ENCODE data around the gene SPTBN1. TPM values are rescaled to one million over a fixed set of nuclear protein-coding genes. Genes with fewer than 3 reads are reported as not detected.

The SPTBN1 gene
- polyA plus RNA-seq, 1 experiment = 56.6 TPM

DNA sequence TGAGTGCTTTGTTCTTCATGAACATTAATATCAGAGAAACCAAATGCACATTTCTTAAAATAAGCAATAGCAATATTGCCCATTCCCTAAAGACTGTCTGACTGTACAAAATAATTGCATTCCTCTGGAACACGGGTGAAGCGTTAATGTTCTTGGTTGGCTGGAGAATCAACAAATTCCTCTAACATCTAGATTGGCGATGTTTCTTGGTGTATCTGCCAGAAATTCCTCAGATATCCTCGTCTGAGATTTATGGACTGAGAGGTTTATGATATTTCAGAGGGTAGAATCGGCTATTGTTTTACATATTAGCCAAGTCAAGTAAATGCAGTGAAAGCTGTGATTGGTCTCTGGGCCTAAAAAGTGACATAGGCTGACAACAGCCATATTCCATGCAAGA lies 27.1 kb upstream of the SPTBN1 start:
- H3K9me3 ChIP-seq (ENCODE audit: control insufficient read depth, insufficient read depth, low read length) = no peaks in the 10 kb centered on the region
- ChIA-PET POLR2A (no interaction called here), CTCF (no interaction called here)
- H3K27me3 ChIP-seq (ENCODE audit: control insufficient read depth, insufficient read depth, low read length) = peaks cover 3% of the 10 kb centered on the region
- no peak for DNase-seq (ENCODE audit: low read depth, low spot score)
- no peak for TF ChIP-seq CTCF (IDR thresholded peaks at IDR 0.05; ENCODE audit: low read depth, low read length)
- no peak overlapping the region for H3K27ac ChIP-seq (ENCODE audit: low read depth, low read length)
- no peak overlapping the region for H3K4me3 ChIP-seq (ENCODE audit: low read depth, low read length)

DNA sequence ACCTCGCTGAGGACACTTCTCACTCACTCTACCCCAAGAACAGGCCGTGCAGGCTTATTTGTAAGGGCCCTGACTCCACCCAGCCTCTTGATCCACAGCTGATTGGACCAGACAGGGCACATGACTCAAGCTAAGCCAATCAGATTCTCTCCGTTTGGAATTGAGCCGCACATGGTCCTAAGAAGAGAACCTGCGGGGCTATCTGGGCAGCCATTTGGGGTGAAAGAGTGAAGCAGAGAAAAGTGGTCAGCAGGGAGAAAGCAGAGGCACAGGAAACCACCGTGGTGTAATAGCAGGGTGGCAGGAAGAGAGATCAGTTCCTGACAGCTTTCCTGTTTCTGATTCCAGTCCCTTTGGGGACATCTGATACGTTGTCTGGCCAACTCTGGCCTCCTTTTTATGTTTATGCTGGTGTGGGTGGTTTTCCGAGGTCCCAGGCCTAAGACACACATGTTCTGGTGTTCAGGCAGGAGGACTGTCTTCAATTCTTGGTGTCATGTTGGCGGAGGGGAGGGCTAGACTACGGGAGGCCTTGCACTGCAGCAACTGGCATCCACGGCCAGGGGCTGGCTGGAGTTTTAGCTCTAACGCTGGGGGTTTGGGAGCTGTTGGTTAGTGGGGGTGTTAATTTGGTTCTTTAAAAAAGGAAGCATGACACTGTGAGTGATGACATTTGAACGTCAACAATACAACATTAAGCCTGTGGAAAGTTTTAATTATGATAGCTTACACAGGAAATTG lies 26.1 kb upstream of the SPTBN1 start:
- Histone ChIP-seq H3K4me3 (ENCODE audit: low read depth, low read length) (no peak overlapping the region), H3K27me3 (ENCODE audit: control insufficient read depth, insufficient read depth, low read length) (peaks cover 3% of the 10 kb centered on the region), H3K27ac (ENCODE audit: low read depth, low read length) (no peak overlapping the region), H3K9me3 (ENCODE audit: control insufficient read depth, insufficient read depth, low read length) (no peaks in the 10 kb centered on the region)
- ChIA-PET CTCF (no interaction called here), POLR2A (no interaction called here)
- no peak for DNase-seq (ENCODE audit: low read depth, low spot score)
- TF ChIP-seq CTCF (IDR thresholded peaks at IDR 0.05; ENCODE audit: low read depth, low read length) = no peak

- TF ChIP-seq CTCF (IDR thresholded peaks at IDR 0.05; ENCODE audit: low read depth, low read length) = no peak
- Histone ChIP-seq H3K4me3 (ENCODE audit: low read depth, low read length) (no peak overlapping the region), H3K9me3 (ENCODE audit: control insufficient read depth, insufficient read depth, low read length) (no peaks in the 10 kb centered on the region), H3K27ac (ENCODE audit: low read depth, low read length) (no peak overlapping the region), H3K27me3 (ENCODE audit: control insufficient read depth, insufficient read depth, low read length) (peaks cover 3% of the 10 kb centered on the region)
- CTCF ChIA-PET = no interaction called here
- POLR2A ChIA-PET = no interaction called here
- DNase-seq (ENCODE audit: low read depth, low spot score) = no peak
Observed at GRCh38 chr2:54430649-54431048, 25.5 kb upstream of the SPTBN1 start.

DNA sequence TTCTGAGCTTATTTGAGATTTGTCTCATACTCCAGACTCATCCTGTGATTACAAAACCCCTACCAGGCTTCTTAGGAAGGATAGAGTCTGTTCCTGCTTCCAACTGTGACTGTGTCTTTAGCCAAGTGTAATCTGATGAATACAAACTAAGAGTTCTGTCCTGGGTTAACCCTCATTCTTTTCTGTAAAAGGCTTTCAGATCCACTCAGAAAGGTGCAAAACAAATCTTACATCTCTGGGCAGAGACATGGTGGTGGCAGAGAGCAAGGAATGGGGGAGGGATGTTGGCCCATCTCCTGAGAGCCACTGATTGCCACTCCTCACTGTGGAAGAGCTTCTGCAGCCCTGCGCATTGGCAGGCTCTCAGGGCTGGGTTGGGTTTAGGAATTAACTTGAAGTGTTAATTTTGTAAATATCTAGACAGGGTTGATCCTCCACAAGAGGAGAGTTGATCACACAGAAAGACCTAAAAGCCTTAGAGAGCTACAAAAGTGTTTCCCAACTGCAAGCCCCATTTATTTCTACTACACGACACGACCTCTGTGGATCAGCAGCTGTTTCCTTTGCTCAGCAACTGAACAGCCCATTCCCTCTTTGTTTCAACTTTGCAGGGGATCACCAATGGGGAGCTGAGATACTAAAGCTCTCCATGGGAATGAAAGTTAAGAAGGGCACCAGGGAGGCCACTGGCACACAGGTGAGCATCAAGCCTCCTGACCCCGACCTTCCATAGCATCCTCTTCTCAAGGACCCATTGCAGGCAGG lies 23.7 kb upstream of the SPTBN1 start:
- no peak for TF ChIP-seq CTCF (IDR thresholded peaks at IDR 0.05; ENCODE audit: low read depth, low read length)
- H3K9me3 ChIP-seq (ENCODE audit: control insufficient read depth, insufficient read depth, low read length) = no peaks in the 10 kb centered on the region
- ChIA-PET CTCF (no interaction called here), POLR2A (no interaction called here)
- no peak overlapping the region for H3K27ac ChIP-seq (ENCODE audit: low read depth, low read length)
- no peak overlapping the region for H3K4me3 ChIP-seq (ENCODE audit: low read depth, low read length)
- DNase-seq (ENCODE audit: low read depth, low spot score) = no peak
- peaks cover 3% of the 10 kb centered on the region for H3K27me3 ChIP-seq (ENCODE audit: control insufficient read depth, insufficient read depth, low read length)

- ChIA-PET POLR2A (no interaction called here), CTCF (interaction anchor here (0.6 to 0.7 kb wide), 2 partner anchors 279 to 395 kb away, joined by 3 to 4 read pairs; no protein-coding TSS in a partner anchor)
- no peak for DNase-seq (ENCODE audit: low read depth, low spot score)
- Histone ChIP-seq H3K27ac (ENCODE audit: low read depth, low read length) (no peak overlapping the region), H3K27me3 (ENCODE audit: control insufficient read depth, insufficient read depth, low read length) (peaks cover 3% of the 10 kb centered on the region), H3K4me3 (ENCODE audit: low read depth, low read length) (no peak overlapping the region), H3K9me3 (ENCODE audit: control insufficient read depth, insufficient read depth, low read length) (no peaks in the 10 kb centered on the region)
- TF ChIP-seq CTCF (IDR thresholded peaks at IDR 0.05; ENCODE audit: low read depth, low read length) = no peak
Observed at GRCh38 chr2:54434229-54434628, 21.9 kb upstream of the SPTBN1 start.
